Femur (tissue), 1 donor: ENCODE measurements around the gene PIK3R6.

ENCODE experiments used
- DNase-seq: peaks from one replicate; pipeline ENCODE4 v3.0.0-alpha.2; 2017

Gene PIK3R6

GRCh38 chr17:8849311-8850041, 18.0 kb downstream of the PIK3R6 start:
- no peak for DNase-seq

GRCh38 chr17:8847891-8848290, 19.6 kb downstream of the PIK3R6 start:
- no peak for DNase-seq

GRCh38 chr17:8846768-8847211, 20.7 kb downstream of the PIK3R6 start:
- DNase-seq: no peak

GRCh38 chr17:8844229-8845218, 22.9 kb downstream of the PIK3R6 start:
- no peak for DNase-seq

- DNase-seq: no peak
These were observed 24.1 kb downstream of the PIK3R6 start for GRCh38 chr17:8843344-8843743.

- no peak for DNase-seq
These were observed 25.6 kb downstream of the PIK3R6 start for GRCh38 chr17:8841844-8842243.

- no peak for DNase-seq
These were observed 28.0 kb downstream of the PIK3R6 start for GRCh38 chr17:8839410-8839935.

GRCh38 chr17:8838551-8839095, 28.9 kb downstream of the PIK3R6 start:
- no peak for DNase-seq

GRCh38 chr17:8837563-8838075, 29.9 kb downstream of the PIK3R6 start:
- DNase-seq: no peak

GRCh38 chr17:8836821-8837562, 30.5 kb downstream of the PIK3R6 start:
- DNase-seq: no peak

- DNase-seq: no peak
These were observed 31.7 kb downstream of the PIK3R6 start for GRCh38 chr17:8835631-8836364.

GRCh38 chr17:8835106-8835505, 32.4 kb downstream of the PIK3R6 start:
- no peak for DNase-seq

GRCh38 chr17:8832711-8833352, 34.6 kb downstream of the PIK3R6 start:
- no peak for DNase-seq

- no peak for DNase-seq
These were observed 36.1 kb downstream of the PIK3R6 start for GRCh38 chr17:8831234-8831849.

- no peak for DNase-seq
These were observed 37.3 kb downstream of the PIK3R6 start for GRCh38 chr17:8830141-8830540.

GRCh38 chr17:8829036-8829941, 38.2 kb downstream of the PIK3R6 start:
- no peak for DNase-seq

GRCh38 chr17:8828517-8828875, 39.0 kb downstream of the PIK3R6 start:
- DNase-seq: no peak

- DNase-seq: no peak
These were observed 40.6 kb downstream of the PIK3R6 start for GRCh38 chr17:8826808-8827435.

GRCh38 chr17:8825802-8826201, 41.7 kb downstream of the PIK3R6 start:
- no peak for DNase-seq
